Left ventricle myocardium inferior (tissue), 1 donor: ENCODE data around the gene PEMT. TPM values are rescaled to one million over a fixed set of nuclear protein-coding genes. Genes with fewer than 3 reads are reported as not detected.
"Not testable (repeated sequence)": the region's sequence is repeated elsewhere in the genome, so short reads cannot be mapped to it uniquely, and the experiment has no call there.

Experiments used
- DNase-seq: peaks from one replicate; pipeline ENCODE4 v3.0.0-alpha.2; 2020
- H3K27ac ChIP-seq: fragments of 200-600 bp; replicated peaks from 2 replicates; pipeline ENCODE4 v1.8.0; 2021
- H3K27me3 ChIP-seq: fragments of 200-600 bp; 2 replicates; pipeline ENCODE4 v1.8.0; 2021; ENCODE audit warnings: low read depth
- H3K36me3 ChIP-seq: fragments of 200-600 bp; 2 replicates; pipeline ENCODE4 v1.8.0; 2021
- H3K4me1 ChIP-seq: fragments of 200-600 bp; 2 replicates; pipeline ENCODE4 v1.8.0; 2021
- H3K4me3 ChIP-seq: fragments of 200-600 bp; 2 replicates; pipeline ENCODE4 v1.8.0; 2021; ENCODE audit warnings: mild to moderate bottlenecking, moderate library complexity
- H3K9me3 ChIP-seq: fragments of 200-600 bp; replicated peaks from 2 replicates; pipeline ENCODE4 v1.8.0; 2021
- CTCF ChIP-seq: fragments of 200-600 bp; IDR thresholded peaks from 2 replicates; pipeline ENCODE4 v1.8.0; 2021; ENCODE audit warnings: antibody characterized with exemption, mild to moderate bottlenecking, borderline replicate concordance
- intact Hi-C: fragments of 100-400 bp; cut with micrococcal nuclease; formaldehyde crosslinking; loops from one replicate; pipeline ENCODE4 v1.11.0; 2022
- total RNA-seq: library from RNA; stranded (reverse); fragmentation: NEBNext Ultra II Directional; extraction: Animal tissue kit (Norgen Biotek cat#: 25700); gene quantifications from one replicate; pipeline ENCODE4 v1.2.1, GENCODE V29; 2021
- donor health status: DM: no; HTN: yes; CAD: no; lungs with severe emphysema.

Gene PEMT
- total RNA-seq, 1 donor from 2014 or later: 18.8 TPM

- Histone ChIP-seq H3K27ac (peak overlapping the region; percentile 98), H3K4me3 (no peak overlapping the region), H3K27me3 (no peaks in the 10 kb centered on the region), H3K9me3 (no peaks in the 10 kb centered on the region), H3K4me1 (peaks cover 78% of the 10 kb centered on the region), H3K36me3 (peaks cover 30% of the 10 kb centered on the region)
- no peak for TF ChIP-seq CTCF
- intact Hi-C loops: loop anchor here (10.0 kb wide), 1 partner anchor 137 kb away; no protein-coding TSS in a partner anchor
- DNase-seq: no peak
Observed at GRCh38 chr17:17492085-17492484, 99.4 kb downstream of the PEMT start.

DNA sequence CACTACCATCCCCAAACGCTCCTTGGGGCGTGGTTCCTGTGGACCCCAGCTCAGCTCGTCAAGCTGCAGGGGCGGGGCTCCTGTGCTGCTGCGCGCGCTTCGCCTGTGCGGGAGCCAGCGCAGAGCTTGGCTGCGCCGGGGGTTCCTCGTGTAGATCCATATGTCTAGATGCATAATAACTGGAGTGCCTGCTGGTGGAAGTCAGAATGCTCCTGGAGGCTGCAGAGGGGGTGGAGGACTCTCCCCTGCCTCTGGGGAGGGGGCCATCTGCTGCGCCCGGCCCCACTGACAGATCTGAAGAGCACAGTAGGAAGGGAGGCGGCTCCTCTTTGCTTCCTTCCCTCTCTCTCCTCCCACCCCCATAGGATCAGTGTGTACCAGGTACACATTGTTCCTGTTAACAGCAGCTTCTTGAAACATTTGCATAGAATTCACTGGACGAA, 99.9 kb downstream of the PEMT start:
- Histone ChIP-seq H3K4me3 (no peak overlapping the region), H3K27me3 (no peaks in the 10 kb centered on the region), H3K9me3 (no peaks in the 10 kb centered on the region), H3K36me3 (peaks cover 31% of the 10 kb centered on the region), H3K4me1 (peaks cover 74% of the 10 kb centered on the region), H3K27ac (peak overlapping the region; percentile 98)
- no peak for DNase-seq
- TF ChIP-seq CTCF: no peak
- intact Hi-C loops: loop anchor here (10.0 kb wide), 1 partner anchor 137 kb away; no protein-coding TSS in a partner anchor

GRCh38 chr17:17491031-17491471, 100.5 kb downstream of the PEMT start:
- H3K4me3 ChIP-seq: no peak overlapping the region
- DNase-seq: no peak
- intact Hi-C loops: loop anchor here (10.0 kb wide), 1 partner anchor 136 kb away; no protein-coding TSS in a partner anchor
- peak overlapping the region; percentile 98 for H3K27ac ChIP-seq
- peaks cover 76% of the 10 kb centered on the region for H3K4me1 ChIP-seq
- peaks cover 34% of the 10 kb centered on the region for H3K36me3 ChIP-seq
- H3K27me3 ChIP-seq: no peaks in the 10 kb centered on the region
- no peaks in the 10 kb centered on the region for H3K9me3 ChIP-seq
- no peak for TF ChIP-seq CTCF

DNA sequence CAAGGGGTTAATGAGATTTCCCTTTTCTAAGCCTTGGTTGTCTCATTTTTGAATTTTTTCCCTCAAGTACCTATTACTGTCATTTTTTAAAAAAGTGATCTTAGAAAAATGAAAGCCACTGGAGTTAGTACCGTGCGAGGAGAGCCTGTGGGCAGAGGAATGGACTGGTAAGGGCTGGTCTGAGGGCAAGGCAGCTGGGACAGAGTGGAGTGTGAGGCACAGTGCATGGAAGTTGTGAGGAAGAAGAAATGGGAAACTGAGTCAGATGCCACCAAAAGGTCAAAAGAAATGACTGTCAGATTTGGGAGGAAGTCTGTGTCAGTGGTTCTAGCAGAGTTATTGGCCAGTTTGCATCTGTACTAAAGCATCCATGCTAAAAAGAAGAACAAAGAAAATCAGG, 103.5 kb downstream of the PEMT start:
- H3K36me3 ChIP-seq: peaks cover 34% of the 10 kb centered on the region
- DNase-seq: no peak
- peaks cover 78% of the 10 kb centered on the region for H3K4me1 ChIP-seq
- H3K27me3 ChIP-seq: no peaks in the 10 kb centered on the region
- intact Hi-C loops: no loop called here
- H3K27ac ChIP-seq: peak overlapping the region; percentile 6
- no peak for TF ChIP-seq CTCF
- H3K4me3 ChIP-seq: no peak overlapping the region
- no peaks in the 10 kb centered on the region for H3K9me3 ChIP-seq

DNA sequence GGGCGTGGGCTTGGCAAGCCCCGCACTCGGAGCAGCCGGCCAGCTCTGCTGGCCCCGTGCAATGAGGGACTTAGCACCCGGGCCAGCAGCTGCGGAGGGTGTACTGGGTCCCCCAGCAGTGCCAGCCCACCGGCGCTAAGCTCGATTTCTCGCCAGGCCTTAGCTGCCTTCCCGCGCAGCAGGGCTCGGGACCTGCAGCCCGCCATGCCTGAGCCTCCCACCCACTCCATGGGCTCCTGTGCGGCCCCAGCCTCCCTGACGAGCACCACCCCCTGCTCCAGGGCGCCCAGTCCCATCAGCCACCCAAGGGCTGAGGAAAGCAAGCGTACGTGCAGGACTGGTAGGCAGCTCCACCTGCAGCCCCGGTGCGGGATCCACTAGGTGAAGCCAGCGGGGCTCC, 105.1 kb downstream of the PEMT start:
- H3K9me3 ChIP-seq, intact Hi-C loops, H3K27me3 ChIP-seq, H3K4me3 ChIP-seq, DNase-seq: not testable (repeated sequence)
- H3K27ac ChIP-seq: peak overlapping the region; percentile 70
- H3K4me1 ChIP-seq: peaks cover 78% of the 10 kb centered on the region
- H3K36me3 ChIP-seq: peaks cover 22% of the 10 kb centered on the region

GRCh38 chr17:17485420-17485819, 106.1 kb downstream of the PEMT start:
- Histone ChIP-seq H3K36me3 (peaks cover 19% of the 10 kb centered on the region), H3K4me1 (peaks cover 78% of the 10 kb centered on the region), H3K27ac (peak overlapping the region; percentile 70), H3K9me3 (no peaks in the 10 kb centered on the region), H3K4me3 (no peak overlapping the region), H3K27me3 (no peaks in the 10 kb centered on the region)
- no peak for TF ChIP-seq CTCF
- intact Hi-C loops: no loop called here
- no peak for DNase-seq
